Activated naive CD4-positive, alpha-beta T cell treated with anti-CD3 and anti-CD28 coated beads, Interleukin-2, amount 50 U/mL, for 16 hours (primary cell): ENCODE measurements around the gene PET100.

Source experiments
- DNase-seq: peaks from one replicate; pipeline ENCODE4 v3.0.0-alpha.2; 2020

The PET100 gene

DNA sequence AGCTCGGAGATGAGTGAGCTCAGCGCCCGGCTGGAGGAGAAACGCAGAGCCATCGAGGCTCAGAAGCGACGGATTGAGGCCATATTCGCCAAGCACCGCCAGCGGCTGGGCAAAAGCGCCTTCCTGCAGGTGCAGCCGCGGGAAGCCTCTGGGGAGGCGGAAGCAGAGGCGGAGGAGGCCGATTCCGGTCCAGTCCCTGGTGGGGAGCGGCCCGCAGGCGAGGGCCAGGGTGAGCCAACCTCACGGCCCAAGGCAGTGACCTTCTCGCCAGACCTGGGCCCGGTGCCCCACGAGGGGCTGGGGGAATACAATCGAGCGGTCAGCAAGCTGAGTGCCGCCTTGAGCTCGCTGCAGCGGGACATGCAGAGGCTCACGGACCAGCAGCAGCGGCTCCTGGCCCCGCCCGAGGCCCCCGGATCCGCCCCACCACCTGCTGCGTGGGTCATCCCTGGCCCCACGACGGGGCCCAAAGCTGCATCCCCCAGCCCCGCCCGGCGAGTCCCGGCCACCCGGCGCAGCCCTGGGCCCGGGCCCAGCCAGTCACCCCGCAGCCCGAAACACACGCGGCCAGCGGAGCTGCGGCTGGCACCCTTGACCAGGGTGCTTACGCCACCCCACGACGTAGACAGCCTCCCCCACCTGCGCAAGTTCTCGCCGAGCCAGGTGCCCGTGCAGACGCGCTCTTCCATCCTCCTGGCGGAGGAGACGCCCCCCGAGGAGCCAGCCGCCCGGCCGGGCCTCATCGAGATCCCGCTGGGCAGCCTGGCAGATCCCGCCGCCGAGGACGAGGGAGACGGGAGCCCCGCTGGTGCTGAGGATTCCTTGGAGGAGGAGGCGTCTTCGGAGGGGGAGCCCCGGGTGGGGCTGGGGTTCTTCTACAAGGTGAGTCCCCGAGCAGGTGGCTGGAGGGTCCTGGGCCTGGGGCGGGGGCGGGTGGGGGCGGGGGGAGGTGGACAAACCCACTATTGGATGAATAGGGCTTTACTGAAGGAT lies 17.0 kb upstream of the PET100 start:
- no peak for DNase-seq

DNA sequence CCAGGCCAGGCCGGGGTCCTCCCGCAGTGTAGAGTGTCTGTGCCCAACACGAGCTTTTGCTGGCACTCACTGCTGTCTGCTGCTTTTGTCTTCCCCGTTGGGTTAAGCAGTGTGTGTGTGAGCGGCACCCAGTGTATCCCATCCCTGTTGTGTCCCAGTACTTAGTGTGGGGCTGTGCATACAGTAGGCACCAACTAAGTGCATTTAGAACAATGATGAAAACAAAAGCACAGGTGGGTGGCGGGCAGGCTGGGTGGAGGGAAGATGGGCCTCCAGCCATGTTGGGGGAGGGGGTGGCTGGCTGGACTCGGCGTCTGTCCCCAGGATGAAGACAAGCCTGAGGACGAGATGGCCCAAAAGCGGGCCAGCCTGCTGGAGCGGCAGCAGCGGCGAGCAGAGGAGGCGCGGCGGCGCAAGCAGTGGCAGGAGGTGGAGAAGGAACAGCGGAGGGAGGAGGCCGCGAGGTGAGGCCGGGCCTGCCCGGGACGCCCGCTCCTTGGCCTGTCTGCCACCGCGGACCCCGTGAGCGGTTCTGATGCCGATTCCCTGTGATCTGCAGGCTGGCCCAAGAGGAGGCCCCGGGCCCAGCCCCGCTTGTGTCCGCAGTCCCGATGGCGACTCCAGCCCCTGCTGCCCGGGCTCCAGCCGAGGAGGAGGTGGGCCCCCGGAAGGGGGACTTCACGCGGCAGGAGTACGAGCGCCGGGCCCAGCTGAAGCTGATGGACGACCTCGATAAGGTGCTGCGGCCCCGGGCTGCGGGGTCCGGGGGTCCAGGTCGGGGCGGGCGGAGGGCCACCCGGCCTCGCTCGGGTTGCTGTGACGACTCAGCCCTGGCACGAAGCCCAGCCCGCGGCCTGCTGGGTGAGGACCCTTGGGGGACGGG lies 14.5 kb upstream of the PET100 start:
- DNase-seq = no peak

DNA sequence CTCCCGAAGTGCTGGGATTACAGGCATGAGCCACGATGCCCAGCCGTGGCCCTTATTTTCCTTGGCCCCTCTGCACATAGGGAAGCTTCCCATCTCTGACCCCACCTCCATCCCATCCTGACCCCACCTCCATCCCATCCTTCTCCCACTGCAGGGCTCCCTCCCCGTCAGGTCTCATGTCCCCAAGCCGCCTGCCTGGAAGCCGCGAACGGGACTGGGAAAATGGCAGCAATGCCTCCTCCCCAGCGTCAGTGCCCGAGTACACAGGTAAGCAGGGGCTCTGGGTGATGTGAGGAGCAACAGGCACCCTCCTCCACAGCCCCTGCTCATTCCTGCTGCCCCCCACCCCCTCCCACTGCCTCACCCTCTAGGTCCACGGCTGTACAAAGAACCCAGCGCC lies 12.4 kb upstream of the PET100 start:
- no peak for DNase-seq

DNA sequence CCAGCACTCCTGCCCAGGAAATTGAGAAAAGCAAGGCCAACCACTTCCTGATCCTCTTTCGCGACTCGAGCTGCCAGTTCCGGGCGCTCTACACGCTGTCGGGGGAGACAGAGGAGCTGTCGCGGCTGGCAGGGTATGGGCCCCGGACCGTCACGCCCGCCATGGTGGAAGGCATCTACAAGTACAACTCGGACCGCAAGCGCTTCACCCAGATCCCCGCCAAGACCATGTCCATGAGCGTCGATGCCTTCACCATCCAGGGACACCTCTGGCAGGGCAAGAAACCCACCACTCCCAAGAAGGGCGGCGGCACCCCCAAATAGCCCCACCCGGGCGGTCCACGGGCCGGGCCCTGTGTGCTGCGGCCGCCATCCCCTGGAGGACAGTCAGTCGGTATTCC lies 11.9 kb upstream of the PET100 start:
- DNase-seq = no peak

DNA sequence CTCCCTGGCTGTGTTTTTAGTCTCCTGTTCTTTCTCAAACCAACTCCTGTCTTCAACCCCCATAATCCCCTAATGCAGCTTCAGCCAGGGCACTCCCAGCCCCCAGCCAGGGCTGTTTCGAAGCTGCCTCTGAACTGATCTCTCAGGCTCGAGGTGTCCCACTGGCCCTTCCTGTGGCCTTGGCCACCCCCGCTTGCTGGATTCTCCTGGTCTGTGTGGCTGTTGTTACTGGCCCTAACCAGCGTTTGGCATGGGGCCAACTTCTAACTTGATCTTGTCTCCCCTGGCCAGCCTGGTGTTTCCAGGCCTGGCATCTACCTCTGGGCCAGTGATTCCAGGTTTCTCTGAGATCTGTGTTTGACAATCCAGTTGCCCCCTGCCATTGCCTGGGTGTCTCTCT lies 11.2 kb upstream of the PET100 start:
- DNase-seq = no peak

DNA sequence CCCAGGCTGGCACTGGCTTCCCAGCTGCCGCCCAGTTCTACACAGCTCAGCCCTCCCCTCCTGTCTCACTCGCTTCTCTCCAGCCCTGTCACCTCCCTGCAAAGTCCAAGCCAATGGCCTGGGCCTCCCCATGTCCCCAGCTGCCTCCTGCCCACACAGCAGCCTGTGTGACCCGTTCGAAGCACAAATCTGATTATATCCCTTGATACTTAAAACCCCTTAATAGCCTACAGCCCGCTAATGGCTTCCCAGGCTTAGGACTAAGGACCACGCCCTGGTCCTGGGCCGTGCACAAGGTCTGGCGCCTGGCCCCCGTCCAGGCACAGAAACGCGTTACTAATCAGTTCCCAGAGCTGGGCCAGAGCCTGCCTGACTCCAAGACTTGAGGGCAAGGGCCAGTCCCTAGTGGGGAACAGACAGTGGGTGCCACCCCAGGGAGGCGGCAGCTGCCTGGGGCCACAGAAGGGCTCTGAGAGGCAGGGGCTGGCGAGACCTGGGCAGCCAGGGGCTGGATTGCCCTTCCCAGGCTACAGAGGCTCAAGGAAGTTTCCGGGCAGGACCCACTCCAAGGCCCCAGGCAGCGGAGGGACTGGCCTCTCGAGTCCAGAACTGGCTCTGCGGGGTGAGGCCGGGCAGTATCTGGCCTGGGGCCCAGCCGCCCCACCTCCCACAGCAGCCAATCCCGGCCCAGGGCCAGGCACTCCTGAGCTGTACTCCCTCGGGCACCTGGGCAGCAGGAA lies 10.7 kb upstream of the PET100 start:
- no peak for DNase-seq

DNA sequence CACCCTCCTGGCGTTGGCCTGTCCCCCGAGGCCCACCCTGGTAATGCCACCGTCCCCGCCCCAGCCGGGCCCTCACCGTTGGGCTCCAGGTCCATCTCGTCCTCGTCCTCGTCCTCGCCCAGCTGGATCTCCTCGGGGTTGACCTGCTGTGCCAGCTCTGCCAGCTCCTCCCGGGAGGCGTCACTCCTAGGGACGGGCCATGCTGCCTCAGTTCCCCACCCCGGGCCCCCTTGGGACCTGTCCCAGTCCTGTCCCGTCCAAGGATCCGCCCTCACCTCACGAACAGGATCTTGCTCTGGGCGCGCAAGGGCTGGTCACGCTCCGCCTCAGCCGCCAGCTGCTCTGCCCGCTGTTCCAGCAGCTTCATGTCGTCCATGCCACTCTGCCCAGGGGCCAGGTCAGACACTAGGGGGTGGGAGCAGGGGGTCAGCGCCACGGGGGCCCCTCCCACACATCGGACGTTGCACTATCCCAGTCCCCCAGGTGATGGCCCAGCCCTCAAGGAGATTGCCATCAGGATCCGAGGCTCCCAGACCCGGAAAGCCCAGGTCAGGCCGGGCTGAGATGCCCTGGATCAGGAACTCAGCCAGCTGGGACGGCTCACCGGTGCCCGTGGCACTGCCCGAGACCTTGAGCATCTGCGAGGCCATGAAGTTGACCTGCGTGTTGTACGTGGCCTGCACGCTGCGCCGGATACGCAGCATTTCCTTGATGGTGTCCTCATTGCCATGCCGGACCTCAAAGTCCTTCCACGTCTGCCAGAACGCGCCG lies 9.7 kb upstream of the PET100 start:
- no peak for DNase-seq

DNA sequence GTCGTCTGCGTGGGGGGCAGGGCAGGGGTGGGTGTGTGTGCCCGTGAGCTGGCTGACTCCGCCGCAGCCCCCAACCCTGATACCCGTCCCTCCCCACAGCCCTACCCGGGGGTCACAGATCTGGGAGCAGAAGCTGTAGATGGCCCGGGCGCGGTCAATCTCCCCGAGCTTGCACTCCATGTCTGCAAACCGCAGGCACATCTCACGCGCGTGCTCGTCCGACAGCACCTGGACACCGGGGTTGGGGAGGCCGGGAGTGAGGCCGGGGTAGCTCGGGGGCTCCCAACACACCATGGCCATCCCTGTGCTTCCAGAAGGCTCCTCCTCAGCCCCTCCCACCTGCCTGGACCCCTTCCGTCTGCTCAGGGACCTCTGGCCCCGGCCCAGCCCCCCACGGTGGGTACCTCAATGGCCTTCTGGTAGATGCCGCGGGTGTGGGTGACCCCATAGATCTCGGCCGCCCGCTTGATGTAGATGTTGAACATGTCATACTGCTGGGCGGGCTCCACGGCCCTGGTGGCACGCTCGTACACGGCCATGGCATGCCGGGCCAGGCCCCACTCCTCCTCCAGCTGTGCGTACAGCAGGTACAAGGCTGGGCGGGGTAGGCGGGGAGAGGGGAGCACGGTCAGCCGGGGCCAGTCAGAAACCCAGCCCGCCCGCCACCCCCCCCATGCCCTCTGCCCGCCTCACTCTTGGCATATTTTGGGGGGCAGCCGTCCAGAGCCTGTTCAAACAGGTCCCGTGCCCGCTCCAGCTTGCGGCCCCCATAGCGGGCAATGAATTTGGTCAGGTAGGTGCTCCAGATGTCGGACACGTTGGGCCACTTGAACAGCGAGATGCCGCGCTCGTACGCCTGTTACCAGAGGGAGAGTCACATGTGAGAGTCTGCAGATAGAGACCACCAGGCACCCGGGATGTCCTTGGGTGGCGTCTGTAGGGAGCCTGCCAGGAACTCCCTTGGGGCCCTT lies 8.9 kb upstream of the PET100 start:
- DNase-seq = no peak

DNA sequence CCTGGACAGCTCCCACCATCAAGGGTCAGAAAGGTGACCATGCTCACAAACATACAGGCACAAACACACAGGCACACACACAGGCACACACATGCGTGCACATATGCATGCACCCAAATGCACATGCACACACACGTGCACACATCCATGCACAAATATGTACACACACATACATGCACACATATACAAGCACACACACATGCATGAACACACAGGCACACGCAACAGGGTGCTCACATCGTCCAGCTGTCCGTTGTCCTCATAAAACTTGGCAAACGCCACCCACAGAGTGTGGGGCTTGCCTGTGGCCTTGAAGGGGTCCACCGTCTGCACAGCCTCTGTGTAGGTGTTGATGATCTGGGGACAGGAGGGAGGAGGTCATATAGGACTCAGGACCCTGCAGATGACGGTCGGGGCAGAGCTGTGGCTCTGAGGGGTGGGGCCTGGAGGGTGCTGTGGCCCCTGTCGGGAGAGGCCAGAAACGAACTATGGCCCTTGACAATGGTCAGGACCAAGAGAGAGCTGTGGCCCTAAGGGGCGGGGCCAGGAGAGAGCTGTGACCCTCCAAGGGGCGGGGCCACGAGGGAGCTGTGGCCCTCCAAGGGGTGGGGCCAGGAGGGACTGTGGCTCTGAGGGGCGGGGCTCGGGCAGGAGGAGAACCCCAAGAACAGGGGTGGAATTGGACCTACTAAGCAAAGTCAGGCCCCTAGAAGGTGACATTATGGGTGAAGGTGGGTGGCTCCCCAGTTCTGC lies 6.5 kb upstream of the PET100 start:
- no peak for DNase-seq

DNA sequence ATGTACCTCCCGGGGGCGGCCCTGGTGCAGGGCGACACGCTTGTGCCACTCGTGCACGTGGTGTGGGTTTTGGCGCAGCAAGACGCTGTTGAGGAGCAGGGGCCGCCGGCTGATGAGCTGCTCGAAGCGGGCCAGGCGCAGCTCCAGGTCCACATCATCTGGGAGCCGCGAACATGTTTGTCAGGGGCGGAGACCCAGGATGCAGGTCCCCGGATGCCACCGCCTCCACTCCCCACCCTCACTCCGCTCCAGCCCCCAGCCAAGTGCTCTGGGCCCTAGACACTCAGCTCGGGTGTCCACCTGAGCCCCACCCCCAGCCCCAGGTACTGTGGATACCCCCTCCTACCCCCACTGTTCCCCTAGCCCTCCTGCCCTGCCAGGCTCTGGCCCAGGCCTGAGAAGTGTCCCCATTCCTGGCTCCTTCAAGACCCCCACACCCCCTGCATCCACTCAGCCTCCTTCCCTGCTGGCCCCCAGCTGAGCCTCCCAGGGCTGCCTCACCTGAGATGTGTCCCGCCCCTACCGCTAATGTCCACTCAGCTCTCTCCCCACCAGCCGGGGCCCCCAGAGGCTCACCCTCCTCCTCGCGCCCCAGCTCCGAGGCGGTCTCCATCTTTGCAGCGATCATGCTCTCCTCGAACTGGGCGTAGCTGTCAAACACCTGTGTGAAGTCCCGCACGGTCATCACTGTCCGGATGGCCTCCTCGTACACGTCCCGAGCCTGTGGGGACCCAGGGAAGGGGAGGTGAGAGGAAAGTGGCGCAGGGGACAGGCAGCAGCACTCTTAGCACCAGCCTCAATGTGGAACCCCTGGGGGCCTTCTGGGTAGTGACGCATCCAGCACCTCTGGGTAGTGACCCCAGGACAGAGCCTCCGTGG lies 5.6 kb upstream of the PET100 start:
- no peak for DNase-seq

DNA sequence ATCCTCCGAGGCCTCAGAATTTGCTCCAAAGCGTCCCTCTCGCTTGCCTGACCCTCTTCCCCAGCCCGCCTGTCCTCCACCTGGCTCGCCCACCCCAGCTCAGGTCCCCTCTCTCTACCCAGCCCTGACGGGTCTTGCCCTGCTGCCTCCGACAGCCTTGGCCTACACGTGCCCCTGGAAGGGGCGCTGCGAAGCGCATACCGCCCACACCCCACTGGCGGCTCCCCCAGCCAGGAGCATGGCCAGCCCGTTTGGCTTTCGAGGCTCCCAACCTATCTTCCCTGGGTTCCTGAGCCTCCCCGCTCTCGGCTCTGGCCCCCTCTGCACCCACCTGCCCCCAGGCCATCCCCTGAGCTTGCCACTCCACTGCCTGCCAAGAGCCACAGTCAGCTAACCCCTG lies 4.8 kb upstream of the PET100 start:
- DNase-seq = no peak

DNA sequence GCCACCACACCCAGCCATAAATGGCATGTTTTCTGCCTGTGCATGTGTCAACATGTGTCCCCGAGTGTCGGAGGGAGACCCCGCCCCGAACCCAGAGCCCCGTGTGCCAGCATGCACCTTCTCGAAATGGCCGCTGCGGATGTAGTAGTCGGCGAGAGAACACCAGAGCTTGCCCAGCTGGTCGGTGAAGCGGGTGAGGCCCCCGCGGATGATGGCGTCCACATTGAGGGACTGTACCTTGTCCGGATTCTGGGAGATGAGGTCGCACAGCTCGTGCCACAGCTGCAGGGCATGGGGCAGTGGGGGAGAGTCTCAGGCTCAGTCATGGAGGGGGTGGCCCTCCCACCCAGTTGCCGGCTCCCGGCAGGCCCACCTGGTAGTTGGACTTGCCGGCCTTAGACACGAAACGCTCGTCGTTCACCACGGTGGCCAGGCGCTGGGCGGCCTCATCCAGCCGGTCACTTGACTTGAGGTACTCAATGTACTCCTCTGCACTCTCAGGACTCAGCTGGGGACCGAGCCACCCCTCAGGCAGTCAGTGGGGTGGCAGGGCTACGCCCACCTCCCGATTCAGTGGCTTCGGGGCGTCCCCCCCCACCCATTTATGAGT lies 3.7 kb upstream of the PET100 start:
- DNase-seq = no peak

DNA sequence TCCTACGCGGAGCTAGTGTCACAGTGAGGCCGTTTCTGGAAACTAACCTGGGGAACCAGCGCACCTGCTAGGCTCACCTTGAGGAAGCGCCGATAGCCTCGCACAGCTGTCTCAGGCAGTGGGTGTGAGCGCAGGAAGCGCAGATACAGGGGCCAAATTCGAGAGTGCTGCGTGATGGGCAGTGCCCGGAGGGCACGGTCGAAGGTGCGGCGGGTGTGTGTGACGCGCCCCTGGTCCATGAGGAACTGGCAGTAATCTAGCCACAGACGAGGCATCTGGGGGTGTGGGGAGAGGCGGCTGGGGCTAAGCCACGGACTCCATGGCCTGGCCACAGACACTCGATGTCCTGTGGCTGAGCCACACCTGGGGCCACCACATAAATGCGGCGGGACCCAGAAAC lies 2.4 kb upstream of the PET100 start:
- DNase-seq = no peak

DNA sequence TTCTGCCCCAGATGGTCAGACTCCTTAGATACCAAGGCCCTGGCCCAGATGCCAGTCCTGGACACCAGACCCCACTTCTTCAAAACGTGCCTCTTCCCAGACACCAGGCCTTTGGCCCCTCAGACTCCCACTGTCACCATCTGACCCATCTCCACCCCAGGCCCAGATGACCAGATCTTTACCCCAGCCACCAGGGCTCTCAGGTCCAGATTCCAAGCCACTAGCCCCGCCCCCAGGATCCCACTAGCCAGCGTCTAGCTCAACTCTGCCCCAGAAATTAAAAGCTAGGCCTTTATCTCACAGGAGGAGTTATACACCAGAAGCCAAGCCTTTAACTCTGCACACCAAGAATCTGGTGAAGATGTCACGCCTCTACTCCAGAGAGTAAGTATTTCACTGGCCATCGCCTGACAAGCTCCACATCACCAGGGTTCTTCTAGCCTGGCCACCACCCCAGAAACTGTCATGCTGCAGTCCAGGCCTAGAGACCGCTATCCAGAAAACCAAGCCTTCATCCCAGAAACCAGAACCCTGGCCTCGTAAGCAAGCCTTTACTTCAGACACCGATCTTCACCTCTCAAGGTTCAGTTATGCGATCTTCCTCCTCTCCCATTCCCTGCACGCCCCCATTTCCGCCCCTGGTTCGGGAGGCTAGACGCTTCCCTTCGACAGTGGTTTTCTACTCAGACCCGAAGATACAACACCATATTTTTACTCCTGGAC lies 843 bp upstream of the PET100 start:
- no peak for DNase-seq

DNA sequence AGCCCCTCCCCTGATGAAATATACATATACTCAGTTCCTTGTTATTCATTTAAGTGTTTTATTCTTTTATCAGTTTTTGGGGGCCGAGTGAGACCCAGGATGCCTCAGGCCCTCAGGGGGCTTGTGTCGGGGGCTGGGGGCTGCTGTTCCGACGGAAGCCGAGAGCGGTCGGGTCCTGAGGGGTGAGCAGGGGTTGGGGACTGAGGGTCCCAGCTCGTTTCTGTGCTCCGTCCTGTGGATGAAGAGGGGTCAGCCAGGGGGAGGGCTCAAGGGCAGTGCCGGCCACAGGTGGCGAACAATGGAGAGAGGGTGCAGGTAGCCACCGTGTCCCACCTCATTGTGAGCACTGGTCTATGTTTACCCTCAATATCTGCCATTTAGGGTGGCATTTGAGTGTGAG lies 2.0 kb downstream of the PET100 start:
- no peak for DNase-seq

DNA sequence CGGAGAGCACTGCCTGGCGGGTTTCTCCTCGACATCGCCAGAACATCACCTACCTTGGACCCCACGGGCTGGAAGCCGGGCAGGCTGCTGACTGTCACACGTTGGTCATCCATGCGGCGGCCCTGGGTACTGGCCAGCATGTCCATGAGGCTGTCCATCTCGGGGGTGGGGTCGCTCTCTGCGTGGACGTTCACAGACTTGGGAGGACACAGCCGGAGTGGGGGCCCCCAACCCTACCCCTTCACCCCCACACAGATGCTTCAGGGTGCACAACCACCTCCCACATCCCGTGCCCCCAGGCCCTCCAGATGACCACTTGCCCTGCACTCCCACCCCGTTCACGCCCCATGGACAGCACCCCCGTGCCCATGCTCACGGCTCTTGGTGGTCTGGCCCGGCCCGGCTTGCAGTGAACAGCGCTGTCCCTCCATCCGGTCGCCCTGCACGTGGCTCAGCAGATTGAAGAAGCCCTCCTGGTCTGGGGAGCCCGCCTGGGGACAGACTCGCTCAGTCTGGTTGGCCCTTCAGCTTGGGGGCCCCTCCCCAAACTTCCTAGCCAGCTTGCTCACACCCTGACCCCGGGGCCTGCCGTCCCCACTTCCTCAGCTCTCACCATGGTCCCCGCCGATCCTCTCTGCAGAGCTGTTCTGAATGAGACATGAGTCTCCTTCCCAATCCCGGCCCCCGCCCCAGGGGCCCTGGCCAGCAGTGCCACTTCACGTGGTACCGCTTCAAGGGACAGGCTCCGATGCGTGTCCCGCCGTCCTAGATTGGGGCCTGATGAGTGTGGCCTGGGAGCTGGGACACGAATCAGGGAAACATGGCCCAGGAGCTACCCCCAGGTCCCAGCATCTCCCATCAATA lies 3.0 kb downstream of the PET100 start:
- no peak for DNase-seq

DNA sequence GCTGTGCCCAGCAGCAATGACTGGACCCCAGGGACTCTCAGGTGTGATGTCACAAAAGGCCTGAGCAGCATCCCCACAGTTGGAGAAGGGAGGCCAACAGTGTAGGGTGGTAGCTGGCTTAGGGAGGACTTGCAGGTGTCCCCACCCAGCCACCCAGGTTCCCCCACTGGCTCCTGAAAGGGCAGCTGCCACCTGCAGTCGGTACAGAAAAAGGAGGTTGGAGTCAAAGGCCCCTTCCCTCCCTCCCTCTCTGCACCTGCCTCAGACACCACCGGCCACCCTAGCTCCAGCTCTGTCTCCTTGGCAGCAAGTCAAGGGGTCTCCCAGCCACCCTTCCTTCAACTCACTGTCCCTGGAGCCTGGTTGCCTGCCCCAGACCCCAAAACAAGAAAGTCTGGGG lies 4.1 kb downstream of the PET100 start, which contains the start of gene PCP2:
Gene PCP2 (minus strand): TSS at position 22 of the 400 bp plus-strand sequence. CDS start 262 bp downstream, outside the sequence.
- no peak for DNase-seq
